HG03025 (cell line): Measurements from ENCODE around the gene ADCYAP1.

Source experiments
- ATAC-seq: cut with Tn5 transposase; IDR thresholded peaks from one replicate; pipeline ENCODE4 v1.9.1; 2021; ENCODE audit warnings: mild to moderate bottlenecking, moderate library complexity; ENCODE audit not compliant: unreplicated experiment, low FRiP score

Gene ADCYAP1

DNA sequence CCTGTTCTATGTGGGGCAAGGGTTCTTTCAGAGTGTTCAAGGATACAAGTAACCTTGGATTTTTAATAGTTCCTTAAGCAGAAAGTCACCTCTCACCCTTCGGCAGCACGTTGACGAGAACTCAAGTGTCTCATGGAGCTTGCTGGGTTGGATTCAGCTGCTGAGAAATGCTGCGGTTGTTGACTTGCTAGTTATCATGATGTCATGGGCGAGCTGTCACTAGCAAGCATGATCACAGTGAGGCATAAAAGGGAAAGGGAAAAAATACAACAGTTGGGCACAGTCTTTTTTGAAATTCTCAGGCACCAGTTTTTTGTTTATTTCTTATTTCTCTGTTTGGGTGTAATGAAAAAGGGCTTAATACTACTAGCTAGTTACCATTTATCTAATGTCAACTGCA is 53.2 kb downstream of the ADCYAP1 start:
- no peak for ATAC-seq

DNA sequence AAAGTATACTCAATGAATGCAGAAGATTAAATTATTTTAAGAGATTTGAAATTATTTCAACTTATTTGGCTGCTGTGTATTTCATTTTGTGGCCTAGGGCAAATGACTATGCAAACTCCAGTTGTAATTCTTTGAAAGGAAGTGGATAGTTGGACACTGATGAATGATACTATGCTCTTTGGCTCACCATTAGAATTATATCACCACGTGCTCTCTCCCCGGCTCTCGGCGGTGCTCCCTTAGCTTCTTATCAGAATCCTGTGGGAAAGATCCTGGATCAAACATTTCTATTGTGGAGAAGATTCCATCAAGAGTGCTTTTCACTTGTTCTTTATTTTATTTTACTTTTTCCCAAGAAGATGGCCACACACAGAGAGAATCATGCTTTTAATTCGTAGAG is 55.2 kb downstream of the ADCYAP1 start:
- ATAC-seq = no peak
